GM18870 (cell line): Measurements from ENCODE around the gene LTBP2.

ENCODE experiments used
- ATAC-seq: cut with Tn5 transposase; IDR thresholded peaks from one replicate; pipeline ENCODE4 v1.9.1; 2021; ENCODE audit warnings: moderate library complexity; ENCODE audit not compliant: unreplicated experiment

Gene LTBP2

GRCh38 chr14:74613211-74613914, 1.3 kb upstream of the LTBP2 start:
- no peak for ATAC-seq

GRCh38 chr14:74612350-74613021, 449 bp upstream of the LTBP2 start:
- no peak for ATAC-seq

GRCh38 chr14:74610866-74611649, 979 bp downstream of the LTBP2 start:
- no peak for ATAC-seq

GRCh38 chr14:74610199-74610865, 1.7 kb downstream of the LTBP2 start:
- no peak for ATAC-seq

- no peak for ATAC-seq
Observed at GRCh38 chr14:74609721-74610120, 2.3 kb downstream of the LTBP2 start.

- ATAC-seq, result no peak
Observed at GRCh38 chr14:74608959-74609611, 3.0 kb downstream of the LTBP2 start.

GRCh38 chr14:74606727-74607126, 5.3 kb downstream of the LTBP2 start:
- ATAC-seq, result no peak

- no peak for ATAC-seq
Observed at GRCh38 chr14:74605531-74606223, 6.4 kb downstream of the LTBP2 start.

- no peak for ATAC-seq
Observed at GRCh38 chr14:74604911-74605310, 7.1 kb downstream of the LTBP2 start.

- no peak for ATAC-seq
Observed at GRCh38 chr14:74604157-74604556, 7.9 kb downstream of the LTBP2 start.

- ATAC-seq, result no peak
Observed at GRCh38 chr14:74601982-74602381, 10.1 kb downstream of the LTBP2 start.

- ATAC-seq, result no peak
Observed at GRCh38 chr14:74599946-74600345, 12.1 kb downstream of the LTBP2 start.

- no peak for ATAC-seq
Observed at GRCh38 chr14:74599321-74599761, 12.7 kb downstream of the LTBP2 start.

- ATAC-seq, result no peak
Observed at GRCh38 chr14:74596741-74597450, 15.1 kb downstream of the LTBP2 start.

GRCh38 chr14:74595006-74595735, 16.9 kb downstream of the LTBP2 start:
- no peak for ATAC-seq

GRCh38 chr14:74594606-74595005, 17.4 kb downstream of the LTBP2 start:
- no peak for ATAC-seq

GRCh38 chr14:74594029-74594428, 18.0 kb downstream of the LTBP2 start:
- ATAC-seq, result no peak

GRCh38 chr14:74593241-74593953, 18.6 kb downstream of the LTBP2 start:
- ATAC-seq, result no peak
